Measurements from ENCODE around the gene CYTIP. TPM values are rescaled to one million over a fixed set of nuclear protein-coding genes. Genes with fewer than 3 reads are reported as not detected.

Gene CYTIP
- total RNA-seq, 1 experiment from 2014 or later: 0.57 TPM

DNA sequence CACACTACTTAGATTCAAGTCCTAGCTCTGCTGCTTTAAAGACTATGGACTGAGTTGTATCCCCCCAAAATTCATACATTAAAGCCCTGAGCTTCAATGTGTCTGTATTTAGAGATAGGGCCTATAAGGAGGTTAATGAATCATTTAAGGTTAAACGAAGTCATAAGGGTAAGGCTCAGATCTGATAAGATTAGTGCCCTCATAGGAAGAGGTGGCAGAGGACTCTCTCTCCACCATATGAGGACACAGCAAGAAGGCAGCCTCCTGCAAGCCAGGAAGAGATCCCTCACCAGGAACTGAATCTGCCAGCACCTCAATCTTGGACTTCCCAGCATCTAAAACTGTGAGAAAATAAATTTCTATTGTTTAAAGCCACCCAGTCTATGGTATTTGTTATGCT is 3.1 kb upstream of the CYTIP start:
- no TSS peak for BruUV-seq (replicated peaks)
- in situ Hi-C loops (cut with HindIII; ENCODE audit: low pct_unique_long_range_greater_than_20kb, low sequenced_read_pairs) (no loop called here), intact Hi-C loops (cut with micrococcal nuclease; ENCODE audit: unreplicated experiment) (no loop called here)
- POLR2A ChIA-PET: no interaction called here
- TF ChIP-seq POLR2AphosphoS5 (IDR thresholded peaks at IDR 0.05; ENCODE audit: low read depth, low read length): no peak
- TF ChIP-seq, protein P1, sequence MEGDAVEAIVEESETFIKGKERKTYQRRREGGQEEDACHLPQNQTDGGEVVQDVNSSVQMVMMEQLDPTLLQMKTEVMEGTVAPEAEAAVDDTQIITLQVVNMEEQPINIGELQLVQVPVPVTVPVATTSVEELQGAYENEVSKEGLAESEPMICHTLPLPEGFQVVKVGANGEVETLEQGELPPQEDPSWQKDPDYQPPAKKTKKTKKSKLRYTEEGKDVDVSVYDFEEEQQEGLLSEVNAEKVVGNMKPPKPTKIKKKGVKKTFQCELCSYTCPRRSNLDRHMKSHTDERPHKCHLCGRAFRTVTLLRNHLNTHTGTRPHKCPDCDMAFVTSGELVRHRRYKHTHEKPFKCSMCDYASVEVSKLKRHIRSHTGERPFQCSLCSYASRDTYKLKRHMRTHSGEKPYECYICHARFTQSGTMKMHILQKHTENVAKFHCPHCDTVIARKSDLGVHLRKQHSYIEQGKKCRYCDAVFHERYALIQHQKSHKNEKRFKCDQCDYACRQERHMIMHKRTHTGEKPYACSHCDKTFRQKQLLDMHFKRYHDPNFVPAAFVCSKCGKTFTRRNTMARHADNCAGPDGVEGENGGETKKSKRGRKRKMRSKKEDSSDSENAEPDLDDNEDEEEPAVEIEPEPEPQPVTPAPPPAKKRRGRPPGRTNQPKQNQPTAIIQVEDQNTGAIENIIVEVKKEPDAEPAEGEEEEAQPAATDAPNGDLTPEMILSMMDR (IDR thresholded peaks at IDR 0.05): no peak
- TF ChIP-seq, protein P2, sequence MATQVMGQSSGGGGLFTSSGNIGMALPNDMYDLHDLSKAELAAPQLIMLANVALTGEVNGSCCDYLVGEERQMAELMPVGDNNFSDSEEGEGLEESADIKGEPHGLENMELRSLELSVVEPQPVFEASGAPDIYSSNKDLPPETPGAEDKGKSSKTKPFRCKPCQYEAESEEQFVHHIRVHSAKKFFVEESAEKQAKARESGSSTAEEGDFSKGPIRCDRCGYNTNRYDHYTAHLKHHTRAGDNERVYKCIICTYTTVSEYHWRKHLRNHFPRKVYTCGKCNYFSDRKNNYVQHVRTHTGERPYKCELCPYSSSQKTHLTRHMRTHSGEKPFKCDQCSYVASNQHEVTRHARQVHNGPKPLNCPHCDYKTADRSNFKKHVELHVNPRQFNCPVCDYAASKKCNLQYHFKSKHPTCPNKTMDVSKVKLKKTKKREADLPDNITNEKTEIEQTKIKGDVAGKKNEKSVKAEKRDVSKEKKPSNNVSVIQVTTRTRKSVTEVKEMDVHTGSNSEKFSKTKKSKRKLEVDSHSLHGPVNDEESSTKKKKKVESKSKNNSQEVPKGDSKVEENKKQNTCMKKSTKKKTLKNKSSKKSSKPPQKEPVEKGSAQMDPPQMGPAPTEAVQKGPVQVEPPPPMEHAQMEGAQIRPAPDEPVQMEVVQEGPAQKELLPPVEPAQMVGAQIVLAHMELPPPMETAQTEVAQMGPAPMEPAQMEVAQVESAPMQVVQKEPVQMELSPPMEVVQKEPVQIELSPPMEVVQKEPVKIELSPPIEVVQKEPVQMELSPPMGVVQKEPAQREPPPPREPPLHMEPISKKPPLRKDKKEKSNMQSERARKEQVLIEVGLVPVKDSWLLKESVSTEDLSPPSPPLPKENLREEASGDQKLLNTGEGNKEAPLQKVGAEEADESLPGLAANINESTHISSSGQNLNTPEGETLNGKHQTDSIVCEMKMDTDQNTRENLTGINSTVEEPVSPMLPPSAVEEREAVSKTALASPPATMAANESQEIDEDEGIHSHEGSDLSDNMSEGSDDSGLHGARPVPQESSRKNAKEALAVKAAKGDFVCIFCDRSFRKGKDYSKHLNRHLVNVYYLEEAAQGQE (IDR thresholded peaks at IDR 0.05; ENCODE audit: insufficient read depth in 1 of 2, low read depth in 2 of 2, low read length in 1 of 2): no peak
- no peak for TF ChIP-seq TCF7L2 (IDR thresholded peaks at IDR 0.05; ENCODE audit: low read depth, low read length)
- TF ChIP-seq SIN3A (IDR thresholded peaks at IDR 0.05; ENCODE audit: borderline replicate concordance, insufficient read depth, low read depth, low read length): no peak
- H3K36me3 ChIP-seq (ENCODE audit: control insufficient read depth, insufficient read depth, low read length): no peaks in the 10 kb centered on the region
- H3K4me1 ChIP-seq (ENCODE audit: control insufficient read depth, insufficient read depth, low read length): no peaks in the 10 kb centered on the region
- H3K4me3 ChIP-seq (ENCODE audit: low read depth in 2 of 2, low read length in 2 of 2): no peak overlapping the region
- no peaks in the 10 kb centered on the region for H3K27me3 ChIP-seq (ENCODE audit: control insufficient read depth, insufficient read depth, low read length)
- DNase-seq (ENCODE audit: low read depth, low spot score): no peak
- CTCF ChIA-PET: no interaction called here
- no peaks in the 10 kb centered on the region for H3K9me3 ChIP-seq (ENCODE audit: control insufficient read depth, insufficient read depth, low read depth, low read length)
- ATAC-seq: no peak
- H3K27ac ChIP-seq (ENCODE audit: low read length): no peak overlapping the region

DNA sequence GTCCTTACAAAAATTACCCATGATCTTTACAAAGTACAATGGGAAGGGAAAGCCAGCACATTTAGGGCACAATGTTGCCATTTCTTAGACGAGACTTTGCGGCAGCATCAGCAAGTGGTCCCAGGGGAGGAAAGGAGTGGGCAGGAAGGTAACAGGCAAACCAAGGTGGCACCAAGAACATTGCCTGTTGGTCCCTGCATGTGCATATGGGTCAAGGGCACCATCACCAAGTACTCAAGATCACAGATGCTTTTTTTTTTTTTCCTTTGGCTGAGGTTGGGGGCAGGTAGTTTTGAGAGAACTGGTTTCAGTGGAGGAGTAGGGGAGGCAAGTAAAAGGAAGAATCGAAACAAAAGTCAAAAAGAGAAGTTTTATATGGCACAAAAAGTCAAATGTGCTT is 752 bp upstream of the CYTIP start:
- Histone ChIP-seq H3K36me3 (ENCODE audit: control insufficient read depth, insufficient read depth, low read length) (no peaks in the 10 kb centered on the region), H3K27me3 (ENCODE audit: control insufficient read depth, insufficient read depth, low read length) (no peaks in the 10 kb centered on the region; the same call in 1 of the 2 replicates), H3K4me1 (ENCODE audit: control insufficient read depth, insufficient read depth, low read length) (no peaks in the 10 kb centered on the region), H3K27ac (ENCODE audit: low read length) (no peak overlapping the region), H3K4me3 (ENCODE audit: low read depth in 2 of 2, low read length in 2 of 2) (no peak overlapping the region), H3K9me3 (ENCODE audit: control insufficient read depth, insufficient read depth, low read depth, low read length) (no peaks in the 10 kb centered on the region)
- DNase-seq (ENCODE audit: low read depth, low spot score) (no peak), ATAC-seq (no peak)
- no peak for TF ChIP-seq TCF7L2 (IDR thresholded peaks at IDR 0.05; ENCODE audit: low read depth, low read length)
- TF ChIP-seq, protein P1 (IDR thresholded peaks at IDR 0.05): no peak
- TF ChIP-seq, protein P2 (IDR thresholded peaks at IDR 0.05; ENCODE audit: insufficient read depth in 1 of 2, low read depth in 2 of 2, low read length in 1 of 2): no peak
- TF ChIP-seq POLR2AphosphoS5 (IDR thresholded peaks at IDR 0.05; ENCODE audit: low read depth, low read length): no peak
- TF ChIP-seq SIN3A (IDR thresholded peaks at IDR 0.05; ENCODE audit: borderline replicate concordance, insufficient read depth, low read depth, low read length): no peak
- ChIA-PET POLR2A (no interaction called here), CTCF (no interaction called here)
- BruUV-seq (replicated peaks): no TSS peak
- intact Hi-C loops (cut with micrococcal nuclease; ENCODE audit: unreplicated experiment): no loop called here
- in situ Hi-C loops (cut with HindIII; ENCODE audit: low pct_unique_long_range_greater_than_20kb, low sequenced_read_pairs): no loop called here

Data from Panc1 (cell line).